ENCODE measurements around the gene NFAT5.
"Not testable (repeated sequence)": the region's sequence is repeated elsewhere in the genome, so short reads cannot be mapped to it uniquely, and the experiment has no call there.

NFAT5 gene

GRCh38 chr16:69565671-69566239, at the start of gene NFAT5:
NFAT5 (plus strand) TSS chr16:69565966; CDS start chr16:69566302, 336 bp downstream.
- Mint-ChIP-seq H3K4me1 (ENCODE audit: low read depth) (peaks cover 41% of the 10 kb centered on the region), H3K4me3 (peak within 1 kb of the TSS; percentile 100), H3K27me3 (ENCODE audit: low read depth) (no peaks in the 10 kb centered on the region), H3K36me3 (ENCODE audit: low read depth) (peaks cover 9% of the 10 kb centered on the region), H3K9me3 (no peaks in the 10 kb centered on the region), H3K27ac (peak within 1 kb of the TSS; percentile 99)

- peaks cover 11% of the 10 kb centered on the region for H3K9me3 Mint-ChIP-seq
- H3K36me3 Mint-ChIP-seq (ENCODE audit: low read depth); H3K27me3 Mint-ChIP-seq (ENCODE audit: low read depth); H3K4me3 Mint-ChIP-seq; H3K27ac Mint-ChIP-seq: not testable (repeated sequence)
- H3K4me1 Mint-ChIP-seq (ENCODE audit: low read depth), result peaks cover 19% of the 10 kb centered on the region
Observed at GRCh38 chr16:69517914-69518313, 47.9 kb upstream of the NFAT5 start.

GRCh38 chr16:69520413-69520799, 45.4 kb upstream of the NFAT5 start:
- peaks cover 19% of the 10 kb centered on the region for H3K4me1 Mint-ChIP-seq (ENCODE audit: low read depth)
- peaks cover 5% of the 10 kb centered on the region for H3K36me3 Mint-ChIP-seq (ENCODE audit: low read depth)
- H3K4me3 Mint-ChIP-seq, result no peak overlapping the region
- H3K27me3 Mint-ChIP-seq (ENCODE audit: low read depth), result no peaks in the 10 kb centered on the region
- H3K27ac Mint-ChIP-seq, result peak overlapping the region; percentile 47
- H3K9me3 Mint-ChIP-seq, result peaks cover 8% of the 10 kb centered on the region

GRCh38 chr16:69520800-69521602, 44.8 kb upstream of the NFAT5 start:
- Mint-ChIP-seq H3K27ac (peak overlapping the region; percentile 47), H3K27me3 (ENCODE audit: low read depth) (no peaks in the 10 kb centered on the region), H3K9me3 (peaks cover 4% of the 10 kb centered on the region), H3K4me3 (no peak overlapping the region), H3K4me1 (ENCODE audit: low read depth) (peaks cover 19% of the 10 kb centered on the region), H3K36me3 (ENCODE audit: low read depth) (peaks cover 2% of the 10 kb centered on the region)

- Mint-ChIP-seq H3K27ac (no peak overlapping the region), H3K27me3 (ENCODE audit: low read depth) (no peaks in the 10 kb centered on the region)
Observed at GRCh38 chr16:69522041-69522578, 43.7 kb upstream of the NFAT5 start.

GRCh38 chr16:69522732-69523404, 42.9 kb upstream of the NFAT5 start:
- Mint-ChIP-seq H3K27ac (no peak overlapping the region), H3K4me1 (ENCODE audit: low read depth) (peaks cover 19% of the 10 kb centered on the region), H3K9me3 (peaks cover 4% of the 10 kb centered on the region), H3K27me3 (ENCODE audit: low read depth) (no peaks in the 10 kb centered on the region), H3K4me3 (no peak overlapping the region), H3K36me3 (ENCODE audit: low read depth) (peaks cover 2% of the 10 kb centered on the region)

More at GRCh38 chr16:69522041-69522578, 43.7 kb upstream of the NFAT5 start:
- Mint-ChIP-seq H3K9me3 (peaks cover 4% of the 10 kb centered on the region), H3K36me3 (ENCODE audit: low read depth) (peaks cover 2% of the 10 kb centered on the region), H3K4me1 (ENCODE audit: low read depth) (peaks cover 19% of the 10 kb centered on the region), H3K4me3 (no peak overlapping the region)

GRCh38 chr16:69523566-69524305, 42.0 kb upstream of the NFAT5 start:
- peaks cover 19% of the 10 kb centered on the region for H3K4me1 Mint-ChIP-seq (ENCODE audit: low read depth)
- no peak overlapping the region for H3K27ac Mint-ChIP-seq
- H3K9me3 Mint-ChIP-seq, result peaks cover 4% of the 10 kb centered on the region
- no peak overlapping the region for H3K4me3 Mint-ChIP-seq
- peaks cover 2% of the 10 kb centered on the region for H3K36me3 Mint-ChIP-seq (ENCODE audit: low read depth)
- no peaks in the 10 kb centered on the region for H3K27me3 Mint-ChIP-seq (ENCODE audit: low read depth)

- Mint-ChIP-seq H3K9me3 (peaks cover 4% of the 10 kb centered on the region), H3K4me3 (no peak overlapping the region), H3K4me1 (ENCODE audit: low read depth) (peaks cover 17% of the 10 kb centered on the region), H3K27ac (no peak overlapping the region), H3K27me3 (ENCODE audit: low read depth) (no peaks in the 10 kb centered on the region), H3K36me3 (ENCODE audit: low read depth) (no peaks in the 10 kb centered on the region)
Observed at GRCh38 chr16:69526831-69527655, 38.7 kb upstream of the NFAT5 start.

GRCh38 chr16:69531988-69532387, 33.8 kb upstream of the NFAT5 start:
- H3K4me1 Mint-ChIP-seq (ENCODE audit: low read depth), result peaks cover 14% of the 10 kb centered on the region
- H3K27ac Mint-ChIP-seq, result no peak overlapping the region
- no peak overlapping the region for H3K4me3 Mint-ChIP-seq
- no peaks in the 10 kb centered on the region for H3K36me3 Mint-ChIP-seq (ENCODE audit: low read depth)
- H3K27me3 Mint-ChIP-seq (ENCODE audit: low read depth), result no peaks in the 10 kb centered on the region
- no peaks in the 10 kb centered on the region for H3K9me3 Mint-ChIP-seq

- Mint-ChIP-seq H3K27ac (no peak overlapping the region), H3K4me3 (no peak overlapping the region), H3K36me3 (ENCODE audit: low read depth) (no peaks in the 10 kb centered on the region), H3K27me3 (ENCODE audit: low read depth) (no peaks in the 10 kb centered on the region), H3K9me3 (no peaks in the 10 kb centered on the region), H3K4me1 (ENCODE audit: low read depth) (peaks cover 14% of the 10 kb centered on the region)
Observed at GRCh38 chr16:69532641-69533455, 32.9 kb upstream of the NFAT5 start.

- no peak overlapping the region for H3K27ac Mint-ChIP-seq
Observed at GRCh38 chr16:69534720-69535119, 31.0 kb upstream of the NFAT5 start.

GRCh38 chr16:69535123-69536050, 30.4 kb upstream of the NFAT5 start:
- H3K27ac Mint-ChIP-seq, result no peak overlapping the region
- H3K9me3 Mint-ChIP-seq, result no peaks in the 10 kb centered on the region
- no peak overlapping the region for H3K4me3 Mint-ChIP-seq
- H3K36me3 Mint-ChIP-seq (ENCODE audit: low read depth), result no peaks in the 10 kb centered on the region
- no peaks in the 10 kb centered on the region for H3K27me3 Mint-ChIP-seq (ENCODE audit: low read depth)
- peaks cover 8% of the 10 kb centered on the region for H3K4me1 Mint-ChIP-seq (ENCODE audit: low read depth)

More at GRCh38 chr16:69534720-69535119, 31.0 kb upstream of the NFAT5 start:
- no peaks in the 10 kb centered on the region for H3K9me3 Mint-ChIP-seq
- H3K4me3 Mint-ChIP-seq, result no peak overlapping the region
- H3K4me1 Mint-ChIP-seq (ENCODE audit: low read depth), result peaks cover 12% of the 10 kb centered on the region
- no peaks in the 10 kb centered on the region for H3K36me3 Mint-ChIP-seq (ENCODE audit: low read depth)
- H3K27me3 Mint-ChIP-seq (ENCODE audit: low read depth), result no peaks in the 10 kb centered on the region
